ENCODE measurements around the gene MSRB1.
"Not testable (repeated sequence)": the region's sequence is repeated elsewhere in the genome, so short reads cannot be mapped to it uniquely, and the experiment has no call there.

The MSRB1 gene

GRCh38 chr16:1929105-1929504 is 13.9 kb downstream of the MSRB1 start:
- Histone ChIP-seq H3K36me3 (ENCODE audit: insufficient read depth, low read length) (no peaks in the 10 kb centered on the region), H3K27ac (ENCODE audit: low read depth, low read length) (peak overlapping the region; percentile 70), H3K4me1 (ENCODE audit: insufficient read depth, low read length) (no peaks in the 10 kb centered on the region), H3K9me3 (ENCODE audit: low read length) (no peaks in the 10 kb centered on the region), H3K4me3 (ENCODE audit: low read depth in 1 of 2, low read length in 2 of 2) (peak overlapping the region; percentile 48 to 75), H3K27me3 (ENCODE audit: control insufficient read depth in 1 of 2, insufficient read depth in 2 of 2, low read length in 2 of 2) (peaks cover 0 to 28% of the 10 kb centered on the region in 2 donors), H3K9ac (ENCODE audit: low read length) (no peak overlapping the region)

DNA sequence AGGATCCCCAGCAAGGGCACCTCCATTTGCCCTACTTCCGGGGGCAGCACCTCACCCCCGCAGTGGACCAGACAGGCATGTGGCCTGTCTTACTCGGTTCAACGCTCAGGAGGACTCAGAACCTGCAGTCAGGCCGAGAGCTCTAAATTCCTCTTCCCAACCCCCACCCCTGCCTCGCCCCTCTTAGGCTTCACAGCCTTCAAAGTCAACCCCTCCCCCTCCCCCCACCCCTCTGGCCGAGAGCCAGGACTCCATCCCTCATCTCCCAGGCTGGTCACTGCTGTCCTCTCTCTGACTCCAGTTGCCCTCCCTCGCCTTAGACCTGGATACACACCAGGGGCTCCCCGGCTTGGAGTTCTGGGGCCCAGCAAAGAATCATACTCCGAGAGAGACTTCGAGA is 16.7 kb downstream of the MSRB1 start:
- H3K27ac ChIP-seq (ENCODE audit: low read depth, low read length), result no peak overlapping the region
- no peaks in the 10 kb centered on the region for H3K36me3 ChIP-seq (ENCODE audit: insufficient read depth, low read length)
- H3K4me3 ChIP-seq (ENCODE audit: low read depth in 1 of 2, low read length in 2 of 2), result no peak overlapping the region
- no peaks in the 10 kb centered on the region for H3K9me3 ChIP-seq (ENCODE audit: low read length)
- H3K27me3 ChIP-seq (ENCODE audit: control insufficient read depth in 1 of 2, insufficient read depth in 2 of 2, low read length in 2 of 2), result peaks cover 8 to 31% of the 10 kb centered on the region in 2 donors
- no peak overlapping the region for H3K9ac ChIP-seq (ENCODE audit: low read length)
- H3K4me1 ChIP-seq (ENCODE audit: insufficient read depth, low read length), result no peaks in the 10 kb centered on the region

DNA sequence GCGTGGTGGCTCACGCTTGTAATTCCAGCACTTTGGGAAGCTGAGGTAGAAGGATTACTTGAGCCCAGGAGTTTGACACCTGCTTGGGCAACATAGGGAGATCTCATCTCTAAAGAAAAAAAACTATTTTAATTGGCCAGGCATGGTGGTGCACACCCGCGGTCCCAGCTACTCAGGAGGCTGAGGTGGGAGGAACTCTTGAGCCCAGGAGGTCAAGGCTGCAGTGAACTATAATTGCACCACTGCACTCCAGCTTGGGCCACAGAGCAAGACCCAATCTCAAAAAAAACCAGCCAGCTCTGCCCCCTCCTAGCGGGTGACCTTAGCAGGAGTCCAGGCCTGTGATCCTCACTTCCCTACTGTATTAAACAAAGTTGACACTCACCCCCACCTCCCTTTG is 18.9 kb downstream of the MSRB1 start:
- Histone ChIP-seq H3K36me3 (ENCODE audit: insufficient read depth, low read length) (no peaks in the 10 kb centered on the region), H3K9ac (ENCODE audit: low read length) (no peak overlapping the region), H3K27ac (ENCODE audit: low read depth, low read length) (no peak overlapping the region), H3K9me3 (ENCODE audit: low read length) (no peaks in the 10 kb centered on the region), H3K4me3 (ENCODE audit: low read depth in 1 of 2, low read length in 2 of 2) (no peak overlapping the region), H3K27me3 (ENCODE audit: control insufficient read depth in 1 of 2, insufficient read depth in 2 of 2, low read length in 2 of 2) (peaks cover 11 to 46% of the 10 kb centered on the region in 2 donors), H3K4me1 (ENCODE audit: insufficient read depth, low read length) (no peaks in the 10 kb centered on the region)

DNA sequence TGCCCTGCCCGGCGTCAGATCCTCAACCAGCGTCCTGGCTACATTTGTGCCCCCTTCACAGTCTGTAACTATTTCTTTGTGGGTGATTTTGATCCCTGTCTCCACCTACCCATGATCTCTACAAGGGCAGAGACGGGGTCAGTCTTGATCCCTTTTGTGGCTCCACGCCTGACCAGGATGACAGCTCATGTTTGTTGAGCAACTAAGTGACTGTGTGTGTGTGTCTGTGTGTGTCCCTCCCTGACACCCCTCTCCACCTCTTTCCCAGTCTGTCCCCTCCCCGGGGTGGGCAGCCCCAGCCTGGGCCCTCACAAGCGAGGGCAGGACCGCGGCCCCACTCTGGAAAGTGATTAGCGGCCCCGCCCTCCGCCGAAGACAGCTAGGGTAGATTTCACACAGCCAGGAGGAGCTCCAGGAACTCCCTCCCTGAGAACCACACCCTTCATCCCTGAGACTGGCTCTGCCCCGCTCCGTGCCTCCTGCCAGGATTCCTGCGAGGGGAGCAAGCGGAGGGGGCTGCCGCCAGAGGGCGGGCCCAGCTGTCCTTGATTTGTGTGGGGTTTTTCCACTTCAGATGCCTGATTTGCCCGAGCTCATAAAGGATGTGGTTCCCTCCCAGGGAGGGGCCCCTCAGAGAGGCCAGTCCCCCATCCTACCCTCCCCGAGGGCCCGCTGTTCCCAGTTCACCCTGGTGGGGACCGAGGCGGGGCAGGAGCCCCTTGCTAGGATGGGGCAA is 19.5 kb downstream of the MSRB1 start:
- no peaks in the 10 kb centered on the region for H3K36me3 ChIP-seq (ENCODE audit: insufficient read depth, low read length)
- no peak overlapping the region for H3K9ac ChIP-seq (ENCODE audit: low read length)
- H3K27me3 ChIP-seq (ENCODE audit: control insufficient read depth in 1 of 2, insufficient read depth in 2 of 2, low read length in 2 of 2), result peaks cover 11 to 52% of the 10 kb centered on the region in 2 donors
- H3K27ac ChIP-seq (ENCODE audit: low read depth, low read length), result no peak overlapping the region
- H3K4me1 ChIP-seq (ENCODE audit: insufficient read depth, low read length), result no peaks in the 10 kb centered on the region
- H3K4me3 ChIP-seq (ENCODE audit: low read depth in 1 of 2, low read length in 2 of 2), result no peak overlapping the region
- no peaks in the 10 kb centered on the region for H3K9me3 ChIP-seq (ENCODE audit: low read length)

DNA sequence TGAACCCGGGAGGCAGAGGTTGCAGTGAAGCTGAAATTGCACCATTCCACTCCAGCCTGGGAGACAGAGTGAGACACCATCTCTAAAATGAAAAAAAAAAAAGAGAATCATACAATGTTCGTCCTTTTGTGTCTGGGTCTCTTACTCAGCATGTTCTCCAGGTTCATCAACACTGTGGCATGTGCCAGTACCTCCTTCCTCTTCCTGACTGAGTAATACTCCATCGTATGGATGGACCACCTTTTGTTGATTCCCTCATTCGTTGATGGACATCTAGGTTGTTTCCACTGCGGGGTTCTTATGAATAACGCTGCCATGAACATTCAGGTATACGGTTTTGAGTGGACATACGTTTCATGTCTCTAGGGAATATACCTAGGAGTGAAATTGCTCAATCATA is 20.6 kb downstream of the MSRB1 start:
- Histone ChIP-seq H3K9me3 (ENCODE audit: low read length) (no peaks in the 10 kb centered on the region), H3K4me3 (ENCODE audit: low read depth in 1 of 2, low read length in 2 of 2) (no peak overlapping the region), H3K27me3 (ENCODE audit: control insufficient read depth in 1 of 2, insufficient read depth in 2 of 2, low read length in 2 of 2) (peaks cover 11 to 58% of the 10 kb centered on the region in 2 donors), H3K4me1 (ENCODE audit: insufficient read depth, low read length) (no peaks in the 10 kb centered on the region), H3K9ac (ENCODE audit: low read length) (no peak overlapping the region), H3K36me3 (ENCODE audit: insufficient read depth, low read length) (no peaks in the 10 kb centered on the region), H3K27ac (ENCODE audit: low read depth, low read length) (no peak overlapping the region)

DNA sequence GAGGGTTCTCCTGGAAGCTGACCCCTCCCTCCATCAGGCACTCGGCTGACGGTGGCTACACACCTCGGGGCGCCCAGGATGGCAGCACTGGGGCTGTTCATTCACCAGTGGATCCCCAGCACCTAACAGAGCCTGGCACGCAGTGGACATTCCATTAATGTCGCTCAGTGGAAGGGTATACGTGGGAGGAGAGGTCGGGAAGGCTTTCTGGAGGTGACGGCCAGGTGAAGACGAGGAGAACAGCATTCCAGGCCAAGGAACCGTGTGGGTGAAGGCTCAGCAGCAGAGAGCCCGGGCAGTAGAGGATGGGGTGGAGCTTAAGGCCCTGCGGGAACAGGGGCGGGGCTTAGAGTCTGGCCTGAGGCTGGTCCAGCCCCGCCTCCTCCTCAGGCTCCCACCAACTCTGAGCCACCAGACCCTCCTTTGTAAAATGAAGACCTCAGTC is 22.2 kb downstream of the MSRB1 start:
- Histone ChIP-seq H3K36me3 (ENCODE audit: insufficient read depth, low read length) (no peaks in the 10 kb centered on the region), H3K9ac (ENCODE audit: low read length) (no peak overlapping the region), H3K9me3 (ENCODE audit: low read length) (no peaks in the 10 kb centered on the region), H3K27ac (ENCODE audit: low read depth, low read length) (no peak overlapping the region), H3K27me3 (ENCODE audit: control insufficient read depth in 1 of 2, insufficient read depth in 2 of 2, low read length in 2 of 2) (peaks cover 16 to 74% of the 10 kb centered on the region in 2 donors), H3K4me1 (ENCODE audit: insufficient read depth, low read length) (no peaks in the 10 kb centered on the region), H3K4me3 (ENCODE audit: low read depth in 1 of 2, low read length in 2 of 2) (no peak overlapping the region)

DNA sequence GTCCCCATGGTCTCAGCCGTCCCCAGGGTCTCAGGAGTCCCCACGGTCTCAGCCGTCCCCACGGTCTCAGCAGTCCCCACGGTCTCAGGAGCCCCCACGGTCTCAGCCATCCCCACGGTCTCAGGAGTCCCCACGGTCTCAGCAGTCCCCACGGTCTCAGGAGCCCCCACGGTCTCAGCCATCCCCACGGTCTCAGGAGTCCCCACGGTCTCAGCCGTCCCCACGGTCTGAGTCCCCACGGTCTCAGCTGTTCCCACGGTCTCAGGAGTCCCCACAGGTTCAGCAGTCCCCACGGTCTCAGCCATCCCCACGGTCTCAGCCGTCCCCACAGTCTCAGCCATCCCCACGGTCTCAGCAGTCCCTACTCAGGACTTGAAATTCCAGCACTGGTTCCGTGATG is 22.9 kb downstream of the MSRB1 start:
- H3K27ac ChIP-seq (ENCODE audit: low read depth, low read length); H3K36me3 ChIP-seq (ENCODE audit: insufficient read depth, low read length); H3K4me3 ChIP-seq (ENCODE audit: low read depth in 1 of 2, low read length in 2 of 2); H3K9me3 ChIP-seq (ENCODE audit: low read length); H3K9ac ChIP-seq (ENCODE audit: low read length); H3K4me1 ChIP-seq (ENCODE audit: insufficient read depth, low read length): not testable (repeated sequence)
- H3K27me3 ChIP-seq (ENCODE audit: control insufficient read depth in 1 of 2, insufficient read depth in 2 of 2, low read length in 2 of 2), result peaks cover 16 to 79% of the 10 kb centered on the region in 2 donors

- H3K36me3 ChIP-seq (ENCODE audit: insufficient read depth, low read length), result no peaks in the 10 kb centered on the region
- no peak overlapping the region for H3K9ac ChIP-seq (ENCODE audit: low read length)
- no peaks in the 10 kb centered on the region for H3K9me3 ChIP-seq (ENCODE audit: low read length)
- no peak overlapping the region for H3K27ac ChIP-seq (ENCODE audit: low read depth, low read length)
- H3K4me3 ChIP-seq (ENCODE audit: low read depth in 1 of 2, low read length in 2 of 2), result no peak overlapping the region
- no peaks in the 10 kb centered on the region for H3K4me1 ChIP-seq (ENCODE audit: insufficient read depth, low read length)
- peaks cover 16 to 80% of the 10 kb centered on the region in 2 donors for H3K27me3 ChIP-seq (ENCODE audit: control insufficient read depth in 1 of 2, insufficient read depth in 2 of 2, low read length in 2 of 2)
These were observed 23.5 kb downstream of the MSRB1 start for GRCh38 chr16:1919327-1919998.

GRCh38 chr16:1918351-1919326 is 24.4 kb downstream of the MSRB1 start, which contains the start of gene HS3ST6:
Gene HS3ST6, minus strand, starts transcription at chr16:1918415. Its CDS starts 92 bp downstream, at chr16:1918323.
- peaks cover 16 to 75% of the 10 kb centered on the region in 2 donors for H3K27me3 ChIP-seq (ENCODE audit: control insufficient read depth in 1 of 2, insufficient read depth in 2 of 2, low read length in 2 of 2)

GRCh38 chr16:1917665-1918350 is 25.2 kb downstream of the MSRB1 start:
- Histone ChIP-seq H3K36me3 (ENCODE audit: insufficient read depth, low read length) (no peaks in the 10 kb centered on the region), H3K27me3 (ENCODE audit: control insufficient read depth in 1 of 2, insufficient read depth in 2 of 2, low read length in 2 of 2) (peaks cover 9 to 73% of the 10 kb centered on the region in 2 donors), H3K9ac (ENCODE audit: low read length) (no peak overlapping the region), H3K27ac (ENCODE audit: low read depth, low read length) (no peak overlapping the region), H3K4me1 (ENCODE audit: insufficient read depth, low read length) (no peaks in the 10 kb centered on the region), H3K4me3 (ENCODE audit: low read depth in 1 of 2, low read length in 2 of 2) (no peak overlapping the region), H3K9me3 (ENCODE audit: low read length) (no peaks in the 10 kb centered on the region)

More at GRCh38 chr16:1918351-1919326, 24.4 kb downstream of the MSRB1 start, which contains the start of gene HS3ST6:
- no peak within 1 kb of the TSS for H3K9ac ChIP-seq (ENCODE audit: low read length)
- H3K36me3 ChIP-seq (ENCODE audit: insufficient read depth, low read length), result no peaks in the 10 kb centered on the region
- H3K4me3 ChIP-seq (ENCODE audit: low read depth in 1 of 2, low read length in 2 of 2), result no peak within 1 kb of the TSS
- H3K27ac ChIP-seq (ENCODE audit: low read depth, low read length), result no peak within 1 kb of the TSS
- no peaks in the 10 kb centered on the region for H3K9me3 ChIP-seq (ENCODE audit: low read length)
- H3K4me1 ChIP-seq (ENCODE audit: insufficient read depth, low read length), result no peaks in the 10 kb centered on the region
